IMR-90 (cell line): Measurements from ENCODE around the gene ZFHX3. TPM values are rescaled to one million over a fixed set of nuclear protein-coding genes. Genes with fewer than 3 reads are reported as not detected.

Experiments
- ATAC-seq: fragments of 200-7000 bp; cut with Tn5 transposase; 2 replicates; pipeline ENCODE4 v1.9.1; 2020; ENCODE audit warnings: low read depth, mild to moderate bottlenecking, moderate library complexity
- BruUV-seq: library from RNA; stranded (reverse); fragments of 400-500 nt; replicated peaks from 2 replicates; lab custom pipeline; 2021; lab: Mats Ljungman, UMichigan
- CTCF ChIA-PET: fragments of 300-600 bp; formaldehyde crosslinking; extraction: SDS; loops from one replicate; lab custom pipeline; 2021; ENCODE audit warnings: antibody characterized with exemption; lab: Yijun Ruan, JAX
- POLR2A ChIA-PET: fragments of 300-600 bp; sonication (Branson Sonifier 250); formaldehyde crosslinking; loops from one replicate; lab custom pipeline; 2022; ENCODE audit warnings: antibody characterized with exemption; ENCODE audit not compliant: unreplicated experiment; lab: Charles Lee
- DNase-seq: peaks from one replicate; pipeline ENCODE4 v3.0.0; 2013
- H2AFZ ChIP-seq: replicated peaks from 2 replicates; pipeline ENCODE3; 2013; ENCODE audit warnings: low read length, mild to moderate bottlenecking; ENCODE audit not compliant: poor library complexity
- H2AK5ac ChIP-seq: 2 replicates; pipeline ENCODE4 v1.6.1; 2013; ENCODE audit warnings: low read depth, low read length, inconsistent platforms
- H2AK9ac ChIP-seq: replicated peaks from 2 replicates; pipeline ENCODE3; 2013; ENCODE audit warnings: mild to moderate bottlenecking, low read depth, low read length, moderate library complexity; ENCODE audit not compliant: poor library complexity
- H2BK120ac ChIP-seq: 2 replicates; pipeline ENCODE4 v1.6.1; 2013; ENCODE audit warnings: low read depth, low read length, inconsistent platforms
- H2BK15ac ChIP-seq: 3 replicates; pipeline ENCODE4 v1.6.1; 2013; ENCODE audit warnings: low read depth, low read length, inconsistent platforms
- H2BK20ac ChIP-seq: 2 replicates; pipeline ENCODE4 v1.6.1; 2013; ENCODE audit warnings: low read depth, mild to moderate bottlenecking, inconsistent platforms, low read length, moderate library complexity
- H2BK5ac ChIP-seq: 2 replicates; pipeline ENCODE4 v1.6.1; 2013; ENCODE audit warnings: mild to moderate bottlenecking, low read depth, low read length, inconsistent platforms; ENCODE audit not compliant: poor library complexity, severe bottlenecking
- H3K14ac ChIP-seq: replicated peaks from 2 replicates; pipeline ENCODE4 v1.6.1; 2013; ENCODE audit warnings: low read depth, low read length, inconsistent platforms
- H3K18ac ChIP-seq: 2 replicates; pipeline ENCODE4 v1.6.1; 2013; ENCODE audit warnings: low read depth, low read length, control low read depth
- H3K23ac ChIP-seq: 2 replicates; pipeline ENCODE4 v1.6.1; 2013; ENCODE audit warnings: low read depth, low read length, inconsistent platforms
- H3K27ac ChIP-seq: 2 replicates; pipeline ENCODE4 v1.5.1; 2013; ENCODE audit warnings: mild to moderate bottlenecking, control low read depth, low read length; ENCODE audit not compliant: insufficient read depth
- H3K27me3 ChIP-seq: 2 replicates; pipeline ENCODE4 v1.6.1; 2013; ENCODE audit warnings: low read length; ENCODE audit not compliant: control insufficient read depth, insufficient read depth
- H3K36me3 ChIP-seq: 2 replicates; pipeline ENCODE4 v1.6.1; 2013; ENCODE audit warnings: low read length, mixed read lengths; ENCODE audit not compliant: control insufficient read depth, insufficient read depth
- H3K4ac ChIP-seq: 2 replicates; pipeline ENCODE4 v1.6.1; 2013; ENCODE audit warnings: low read depth, low read length, inconsistent platforms
- H3K4me1 ChIP-seq: 2 replicates; pipeline ENCODE4 v1.6.1; 2013; ENCODE audit warnings: low read length, mixed read lengths; ENCODE audit not compliant: control insufficient read depth, insufficient read depth
- H3K4me2 ChIP-seq: 2 replicates; pipeline ENCODE4 v1.6.1; 2013; ENCODE audit warnings: low read depth, mild to moderate bottlenecking, control low read depth, low read length, moderate library complexity
- H3K4me3 ChIP-seq: 2 replicates; pipeline ENCODE4 v1.5.1; 2013; ENCODE audit warnings: low read depth, mild to moderate bottlenecking, control low read depth, low read length, moderate library complexity; ENCODE audit not compliant: insufficient read depth
- H3K56ac ChIP-seq: 2 replicates; pipeline ENCODE4 v1.6.1; 2013; ENCODE audit warnings: low read length, inconsistent platforms; ENCODE audit not compliant: insufficient read depth; ENCODE audit errors: extremely low read depth
- H3K79me1 ChIP-seq, 2 experiments: 2 replicates each; pipeline ENCODE4 v1.6.1; 2013; ENCODE audit warnings: low read length in 2 of 2, inconsistent platforms in 1 of 2, low read depth in 1 of 2
- H3K9ac ChIP-seq: 2 replicates; pipeline ENCODE4 v1.6.1; 2013; ENCODE audit warnings: low read depth, low read length, control low read depth
- H3K9me1 ChIP-seq: 2 replicates; pipeline ENCODE4 v1.6.1; 2013; ENCODE audit warnings: low read length, inconsistent platforms; ENCODE audit not compliant: insufficient read depth
- H3K9me3 ChIP-seq: 2 replicates; pipeline ENCODE4 v1.6.1; 2013; ENCODE audit warnings: low read length; ENCODE audit not compliant: control insufficient read depth, insufficient read depth
- H4K20me1 ChIP-seq: 2 replicates; pipeline ENCODE4 v1.6.1; 2013; ENCODE audit warnings: low read length, inconsistent platforms; ENCODE audit not compliant: insufficient read depth
- H4K5ac ChIP-seq: 2 replicates; pipeline ENCODE4 v1.6.1; 2013; ENCODE audit warnings: mild to moderate bottlenecking, low read depth, low read length, control low read depth
- H4K8ac ChIP-seq, 2 experiments: 2 replicates each; pipeline ENCODE4 v1.6.1; 2013; ENCODE audit warnings: low read depth in 2 of 2, low read length in 2 of 2, control low read depth in 1 of 2, inconsistent platforms in 1 of 2
- H4K91ac ChIP-seq: 2 replicates; pipeline ENCODE4 v1.6.1; 2013; ENCODE audit warnings: low read depth, low read length, inconsistent platforms; ENCODE audit not compliant: insufficient read depth
- CEBPB ChIP-seq: IDR thresholded peaks from 2 replicates; pipeline ENCODE4 v1.6.1; 2012; ENCODE audit warnings: low read depth, low read length, improper control_type of control experiment
- MAFK ChIP-seq: IDR thresholded peaks from 2 replicates; pipeline ENCODE4 v1.6.1; 2012; ENCODE audit warnings: low read depth, low read length, improper control_type of control experiment
- RAD21 ChIP-seq: IDR thresholded peaks from 2 replicates; pipeline ENCODE4 v1.6.1; 2012; ENCODE audit warnings: low read length, improper control_type of control experiment
- RCOR1 ChIP-seq: IDR thresholded peaks from 2 replicates; pipeline ENCODE4 v1.6.1; 2012; ENCODE audit warnings: mild to moderate bottlenecking, low read length, improper control_type of control experiment; ENCODE audit not compliant: insufficient replicate concordance
- WGBS, 2 experiments: methylation state at CpG; one replicate each; pipeline versions ENCODE4 v1.1.5 to v1.1.7; 2013; ENCODE audit warnings: missing lambda C conversion rate in 2 of 2; ENCODE audit not compliant: insufficient read length in 1 of 2; ENCODE audit errors: extremely low coverage in 2 of 2; 5-methylcytosine and 5-hydroxymethylcytosine counted together
- dilution Hi-C: fragments of 300-500 bp; cut with HindIII; formaldehyde crosslinking; loops from one replicate; pipeline ENCODE4 v1.14.3; 2018; ENCODE audit warnings: low sequenced_read_pairs; ENCODE audit not compliant: unreplicated experiment
- in situ Hi-C: fragments of 300-500 bp; cut with MboI; formaldehyde crosslinking; loops from 3 replicates; pipeline ENCODE4 v1.14.3; 2019; ENCODE audit warnings: low sequenced_read_pairs, inconsistent platforms, mixed read lengths
- intact Hi-C: fragments of 100-400 bp; cut with micrococcal nuclease; formaldehyde crosslinking; loops from 2 replicates; pipeline ENCODE4 v1.10.0; 2022
- polyA plus RNA-seq, 3 experiments: library from polyadenylated mRNA; depleted of rRNA; stranded (reverse); fragments of >200 nt; gene quantifications; 2 replicates each; pipeline ENCODE4 v1.2.3, GENCODE V29; 2012; ENCODE audit warnings: low replicate concordance in 1 of 3
- total RNA-seq: library from RNA; depleted of rRNA; stranded (reverse); fragments of >200 nt; gene quantifications from 2 replicates; pipeline ENCODE4 v1.2.3, GENCODE V29; 2012

ZFHX3 gene
- total and polyA plus RNA-seq, 2 of the 4 experiments (the other 2 are of a cell fraction), result 1.4 to 1.7 TPM

GRCh38 chr16:72935896-72936295 lies 112.0 kb downstream of the ZFHX3 start:
- H4K5ac ChIP-seq, result no peak overlapping the region
- peaks cover 17% of the 10 kb centered on the region for H3K4me1 ChIP-seq
- peaks cover 12% of the 10 kb centered on the region for H3K9me1 ChIP-seq
- ChIA-PET POLR2A (no interaction called here), CTCF (no interaction called here)
- H4K91ac ChIP-seq, result no peak overlapping the region
- no peak overlapping the region for H3K27ac ChIP-seq
- no peak overlapping the region for H2AK9ac ChIP-seq
- H2BK15ac ChIP-seq, result 0 out of 3 replicates have a peak overlapping the region, but pooled peaks have one; percentile 48
- DNase-seq (no peak), ATAC-seq (no peak)
- peaks cover 53% of the 10 kb centered on the region for H4K20me1 ChIP-seq
- no peak overlapping the region for H3K14ac ChIP-seq
- in situ Hi-C loops (loop anchor here (10.0 kb wide), 1 partner anchor 271 kb away; no protein-coding TSS in a partner anchor), dilution Hi-C loops (loop anchor here (25.0 kb wide), 1 partner anchor 101 kb away; the partner anchor contains the start of gene ZFHX3), intact Hi-C loops (loop anchor here (10.0 kb wide), 2 partner anchors 269 to 271 kb away; no protein-coding TSS in a partner anchor)
- no peak overlapping the region for H4K8ac ChIP-seq
- no peak overlapping the region for H2AFZ ChIP-seq
- no peak overlapping the region for H3K9ac ChIP-seq
- no TSS peak for BruUV-seq
- no peak overlapping the region for H3K4ac ChIP-seq
- no peak overlapping the region for H2BK5ac ChIP-seq
- H3K79me1 ChIP-seq, result peaks cover 43 to 73% of the 10 kb centered on the region in 2 experiments
- WGBS, 2 experiments, result no CpG with 5 or more reads among the region's 6 CpGs
- H3K9me3 ChIP-seq, result no peaks in the 10 kb centered on the region
- no peak overlapping the region for H3K56ac ChIP-seq
- no peak overlapping the region for H2BK20ac ChIP-seq
- H3K18ac ChIP-seq, result no peak overlapping the region
- TF ChIP-seq MAFK (no peak), RAD21 (no peak), RCOR1 (no peak), CEBPB (no peak)
- H3K23ac ChIP-seq, result no peak overlapping the region; the same call in 1 of the 2 replicates
- peaks cover 3% of the 10 kb centered on the region; the same call in 1 of the 2 replicates for H3K36me3 ChIP-seq
- no peak overlapping the region for H2BK120ac ChIP-seq
- H3K27me3 ChIP-seq, result no peaks in the 10 kb centered on the region
- no peak overlapping the region for H3K4me2 ChIP-seq
- H3K4me3 ChIP-seq, result no peak overlapping the region
- H2AK5ac ChIP-seq, result no peak overlapping the region; the same call in 1 of the 2 replicates
